H9 (cell line): ENCODE results near the gene CCN5. TPM values are rescaled to one million over a fixed set of nuclear protein-coding genes. Genes with fewer than 3 reads are reported as not detected.

Experiments used
- DNase-seq: peaks from one replicate; pipeline ENCODE4 v3.0.0-alpha.2; 2017
- H2AFZ ChIP-seq: one replicate; pipeline ENCODE4 v1.6.1; 2013; ENCODE audit warnings: mild to moderate bottlenecking, low read length, control low read depth, moderate library complexity
- H2AK5ac ChIP-seq: 2 replicates; pipeline ENCODE4 v1.6.1; 2013; ENCODE audit warnings: low read length, control low read depth, mixed read lengths; ENCODE audit not compliant: insufficient read length
- H2BK120ac ChIP-seq: one replicate; pipeline ENCODE4 v1.6.1; 2013; ENCODE audit warnings: low read depth, mild to moderate bottlenecking, low read length, control low read depth, inconsistent platforms; ENCODE audit not compliant: poor library complexity, severe bottlenecking
- H2BK12ac ChIP-seq: 2 replicates; pipeline ENCODE4 v1.6.1; 2013; ENCODE audit warnings: low read length, control low read depth, mixed read lengths, low read depth; ENCODE audit not compliant: insufficient read length
- H2BK15ac ChIP-seq: 2 replicates; pipeline ENCODE4 v1.6.1; 2013; ENCODE audit warnings: low read depth, low read length, control low read depth
- H2BK20ac ChIP-seq: one replicate; pipeline ENCODE4 v1.6.1; 2013; ENCODE audit warnings: low read depth, mild to moderate bottlenecking, low read length, control low read depth, inconsistent platforms; ENCODE audit not compliant: poor library complexity, severe bottlenecking
- H2BK5ac ChIP-seq: 2 replicates; pipeline ENCODE4 v1.6.1; 2013; ENCODE audit warnings: low read length, control low read depth, mixed read lengths; ENCODE audit not compliant: insufficient read length
- H3K14ac ChIP-seq: 2 replicates; pipeline ENCODE4 v1.6.1; 2013; ENCODE audit warnings: low read length, control low read depth; ENCODE audit not compliant: insufficient read depth
- H3K18ac ChIP-seq: 2 replicates; pipeline ENCODE4 v1.6.1; 2013; ENCODE audit warnings: low read depth, mild to moderate bottlenecking, mixed read lengths, low read length, control low read depth; ENCODE audit not compliant: insufficient read length
- H3K23ac ChIP-seq: 2 replicates; pipeline ENCODE4 v1.6.1; 2013; ENCODE audit warnings: low read length, control low read depth, mixed read lengths, low read depth; ENCODE audit not compliant: insufficient read length
- H3K23me2 ChIP-seq: 2 replicates; pipeline ENCODE4 v1.6.1; 2013; ENCODE audit warnings: low read depth, mild to moderate bottlenecking, mixed read lengths, low read length, control low read depth; ENCODE audit not compliant: insufficient read length, poor library complexity, severe bottlenecking
- H3K27ac ChIP-seq: 2 replicates; pipeline ENCODE4 v1.5.1; 2013; ENCODE audit warnings: low read length, control low read depth, mixed read lengths, low read depth; ENCODE audit not compliant: insufficient read length
- H3K27me3 ChIP-seq: 2 replicates; pipeline ENCODE4 v1.6.1; 2013; ENCODE audit warnings: low read length, control low read depth, inconsistent platforms; ENCODE audit not compliant: insufficient read depth
- H3K4ac ChIP-seq: 2 replicates; pipeline ENCODE4 v1.6.1; 2013; ENCODE audit warnings: low read depth, mild to moderate bottlenecking, control low read depth, inconsistent platforms, low read length, moderate library complexity
- H3K4me1 ChIP-seq: 2 replicates; pipeline ENCODE4 v1.6.1; 2013; ENCODE audit warnings: low read length, control low read depth, inconsistent platforms; ENCODE audit not compliant: insufficient read depth
- H3K4me2 ChIP-seq: 2 replicates; pipeline ENCODE4 v1.6.1; 2013; ENCODE audit warnings: low read length, control low read depth, mixed read lengths; ENCODE audit not compliant: insufficient read length, insufficient read depth
- H3K56ac ChIP-seq: 2 replicates; pipeline ENCODE4 v1.6.1; 2013; ENCODE audit warnings: low read depth, mild to moderate bottlenecking, mixed read lengths, low read length, control low read depth; ENCODE audit not compliant: insufficient read length
- H3K79me1 ChIP-seq: 2 replicates; pipeline ENCODE4 v1.6.1; 2013; ENCODE audit warnings: low read depth, mild to moderate bottlenecking, moderate library complexity, low read length, control low read depth, inconsistent platforms; ENCODE audit not compliant: insufficient read depth, poor library complexity, severe bottlenecking
- H3K79me2 ChIP-seq: 2 replicates; pipeline ENCODE4 v1.6.1; 2013; ENCODE audit warnings: low read length, control low read depth, inconsistent platforms; ENCODE audit not compliant: insufficient read depth
- H3K9ac ChIP-seq: 2 replicates; pipeline ENCODE4 v1.6.1; 2013; ENCODE audit warnings: low read length, control low read depth, mixed read lengths; ENCODE audit not compliant: insufficient read length; ENCODE audit errors: extremely low read depth
- H3K9me3 ChIP-seq: one replicate; pipeline ENCODE4 v1.6.1; 2013; ENCODE audit warnings: low read depth, low read length, inconsistent platforms; ENCODE audit not compliant: control insufficient read depth
- H3T11ph ChIP-seq: one replicate; pipeline ENCODE4 v1.6.1; 2013; ENCODE audit warnings: mild to moderate bottlenecking, low read length, control low read depth, inconsistent platforms
- H4K20me1 ChIP-seq: one replicate; pipeline ENCODE4 v1.6.1; 2013; ENCODE audit not compliant: control insufficient read depth, insufficient read length, insufficient read depth
- H4K5ac ChIP-seq: 2 replicates; pipeline ENCODE4 v1.6.1; 2013; ENCODE audit warnings: low read depth, mild to moderate bottlenecking, mixed read lengths, low read length, control low read depth; ENCODE audit not compliant: insufficient read length
- H4K8ac ChIP-seq: replicated peaks from 2 replicates; pipeline ENCODE4 v1.6.1; 2013; ENCODE audit warnings: low read length, control low read depth, mixed read lengths, low read depth; ENCODE audit not compliant: insufficient read length
- H4K91ac ChIP-seq: 2 replicates; pipeline ENCODE4 v1.6.1; 2013; ENCODE audit warnings: low read depth, mild to moderate bottlenecking, moderate library complexity, mixed read lengths, low read length, control low read depth; ENCODE audit not compliant: insufficient read length
- H3K27ac Mint-ChIP-seq, 3 experiments: 2 replicates in 2 of 3; 3 replicates in 1 of 3; pipeline ENCODE4 v1.8.0; 2020 to 2021; ENCODE audit warnings: mixed read lengths in 3 of 3, mild to moderate bottlenecking in 1 of 3, moderate library complexity in 1 of 3
- H3K27me3 Mint-ChIP-seq: 2 replicates; pipeline ENCODE4 v1.8.0; 2021; ENCODE audit warnings: low read depth, mild to moderate bottlenecking, moderate library complexity, mixed read lengths
- H3K36me3 Mint-ChIP-seq, 3 experiments: 2 replicates in 2 of 3; 3 replicates in 1 of 3; pipeline ENCODE4 v1.8.0; 2020 to 2021; ENCODE audit warnings: low read depth in 3 of 3, mixed read lengths in 3 of 3; ENCODE audit not compliant: insufficient read depth in 1 of 3
- H3K4me1 Mint-ChIP-seq, 2 experiments: 2 replicates each; pipeline ENCODE4 v1.8.0; 2020; ENCODE audit warnings: mixed read lengths in 2 of 2
- H3K4me3 Mint-ChIP-seq, 2 experiments: 2 replicates in 1 of 2; 3 replicates in 1 of 2; pipeline ENCODE4 v1.8.0; 2020 to 2021; ENCODE audit warnings: mild to moderate bottlenecking in 2 of 2, mixed read lengths in 2 of 2, moderate library complexity in 1 of 2
- H3K9me3 Mint-ChIP-seq, 2 experiments: 2 replicates in 1 of 2; 3 replicates in 1 of 2; pipeline ENCODE4 v1.8.0; 2020; ENCODE audit warnings: mild to moderate bottlenecking in 2 of 2, mixed read lengths in 2 of 2, moderate library complexity in 1 of 2
- CTCF ChIP-seq: fragments of 200-600 bp; sonication (generic); conservative IDR thresholded peaks from 3 replicates; pipeline ENCODE4 v1.8.0; 2021; ENCODE audit warnings: antibody characterized with exemption, mild to moderate bottlenecking
- WGBS: extraction: QIAGEN DNeasy Blood & Tissue Kit; methylation state at CpG from one replicate; pipeline ENCODE4 v1.1.7; 2013; ENCODE audit warnings: missing lambda C conversion rate, low lambda C conversion rate, mixed read lengths; ENCODE audit not compliant: insufficient read length; ENCODE audit errors: extremely low coverage; 5-methylcytosine and 5-hydroxymethylcytosine counted together
- total RNA-seq: library from RNA; stranded (reverse); gene quantifications from 2 replicates; pipeline ENCODE4 v1.2.1, GENCODE V29; 2021

The CCN5 gene
- total RNA-seq, 1 experiment from 2014 or later = not detected

GRCh38 chr20:44703956-44704488, 11.1 kb upstream of the CCN5 start:
- Histone ChIP-seq H4K91ac (no peak overlapping the region), H4K20me1 (no peaks in the 10 kb centered on the region), H2BK15ac (no peak overlapping the region), H3K9ac (no peak overlapping the region), H3K4ac (no peak overlapping the region), H3K23me2 (no peaks in the 10 kb centered on the region), H3T11ph (no peak overlapping the region), H3K9me3 (no peaks in the 10 kb centered on the region), H3K4me1 (peaks cover 6% of the 10 kb centered on the region; the same call in 1 of the 2 replicates), H2BK5ac (no peak overlapping the region), H3K14ac (no peak overlapping the region; the same call in 1 of the 2 replicates), H3K56ac (no peak overlapping the region), H2BK120ac (no peak overlapping the region), H3K23ac (no peak overlapping the region), H2AK5ac (no peak overlapping the region), H3K79me1 (no peaks in the 10 kb centered on the region), H2AFZ (no peak overlapping the region), H4K8ac (no peak overlapping the region), H3K27me3 (no peaks in the 10 kb centered on the region), H3K79me2 (no peaks in the 10 kb centered on the region), H4K5ac (no peak overlapping the region), H2BK12ac (no peak overlapping the region), H3K18ac (no peak overlapping the region), H2BK20ac (no peak overlapping the region), H3K27ac (no peak overlapping the region), H3K4me2 (no peak overlapping the region)
- Mint-ChIP-seq H3K36me3 (no peaks in the 10 kb centered on the region; a peak in 1 of 7 replicates), H3K4me1 (peaks cover 16 to 30% of the 10 kb centered on the region in 2 experiments), H3K9me3 (no peaks in the 10 kb centered on the region), H3K4me3 (no peak overlapping the region), H3K27ac (no peak overlapping the region), H3K27me3 (peaks cover 5% of the 10 kb centered on the region)
- TF ChIP-seq CTCF = no peak
- no peak for DNase-seq
- no CpG with 5 or more reads among the region's 9 CpGs for WGBS
